ENCODE results near the gene IFNA17.
"Not testable (repeated sequence)": the region's sequence is repeated elsewhere in the genome, so short reads cannot be mapped to it uniquely, and the experiment has no call there.

DNA sequence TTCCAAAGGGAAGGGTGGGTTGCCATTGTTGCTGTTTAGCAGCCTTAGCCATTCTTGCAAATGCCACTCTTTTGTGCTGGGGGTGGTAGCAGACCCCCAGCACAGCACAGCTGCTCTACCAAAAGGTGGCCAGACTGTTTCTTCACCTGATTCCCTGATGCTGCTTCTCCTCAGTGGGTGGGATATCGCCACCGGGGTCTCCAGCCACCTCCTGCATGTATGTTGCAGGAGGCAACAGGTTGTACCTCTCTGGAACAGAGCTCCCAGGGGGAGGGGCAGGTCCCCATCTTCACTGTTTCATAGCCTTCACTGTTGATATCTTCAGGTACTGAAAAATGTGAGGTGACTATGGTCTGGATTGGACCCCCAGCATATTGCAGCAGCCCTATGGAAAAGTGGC is 17.2 kb downstream of the IFNA17 start:
- not testable (repeated sequence) for TF ChIP-seq SP1 (IDR thresholded peaks at IDR 0.05); FOXA1 (IDR thresholded peaks at IDR 0.05); SUZ12 (IDR thresholded peaks at IDR 0.05); CTBP1 (IDR thresholded peaks at IDR 0.05; ENCODE audit: borderline replicate concordance); ARNT (IDR thresholded peaks at IDR 0.05); ZNF384 (IDR thresholded peaks at IDR 0.05); HDGF (IDR thresholded peaks at IDR 0.05; ENCODE audit: borderline replicate concordance); TARDBP (IDR thresholded peaks at IDR 0.05); FOXM1 (IDR thresholded peaks at IDR 0.05; ENCODE audit: borderline replicate concordance); FOXK2 (IDR thresholded peaks at IDR 0.05); BHLHE40 (IDR thresholded peaks at IDR 0.05; ENCODE audit: borderline replicate concordance); LEF1 (IDR thresholded peaks at IDR 0.05; ENCODE audit: borderline replicate concordance)

Measured in HEK293T (cell line).